Measurements from ENCODE around the gene TROAP. TPM values are rescaled to one million over a fixed set of nuclear protein-coding genes. Genes with fewer than 3 reads are reported as not detected.
"Not testable (repeated sequence)": the region's sequence is repeated elsewhere in the genome, so short reads cannot be mapped to it uniquely, and the experiment has no call there.

Gene TROAP
- total RNA-seq, 1 donor from 2014 or later = 11.7 TPM

GRCh38 chr12:49375406-49375805 is 52.4 kb downstream of the TROAP start:
- Mint-ChIP-seq H3K27ac (ENCODE audit: unreplicated experiment) (no peak overlapping the region), H3K36me3 (ENCODE audit: unreplicated experiment) (no peaks in the 10 kb centered on the region), H3K4me3 (ENCODE audit: unreplicated experiment) (no peak overlapping the region), H3K4me1 (ENCODE audit: low read depth, unreplicated experiment) (peaks cover 2% of the 10 kb centered on the region), H3K9me3 (ENCODE audit: unreplicated experiment) (no peaks in the 10 kb centered on the region), H3K27me3 (ENCODE audit: unreplicated experiment) (no peaks in the 10 kb centered on the region)
- no peak for TF ChIP-seq CTCF (IDR thresholded peaks at IDR 0.05; ENCODE audit: partially characterized antibody, unreplicated experiment)
- no peak for DNase-seq

GRCh38 chr12:49377386-49377785 is 54.3 kb downstream of the TROAP start:
- no peak for DNase-seq
- Mint-ChIP-seq H3K27me3 (ENCODE audit: unreplicated experiment) (no peaks in the 10 kb centered on the region), H3K9me3 (ENCODE audit: unreplicated experiment) (no peaks in the 10 kb centered on the region), H3K36me3 (ENCODE audit: unreplicated experiment) (no peaks in the 10 kb centered on the region), H3K27ac (ENCODE audit: unreplicated experiment) (no peak overlapping the region), H3K4me1 (ENCODE audit: low read depth, unreplicated experiment) (no peaks in the 10 kb centered on the region), H3K4me3 (ENCODE audit: unreplicated experiment) (no peak overlapping the region)
- TF ChIP-seq CTCF (IDR thresholded peaks at IDR 0.05; ENCODE audit: partially characterized antibody, unreplicated experiment) = no peak

GRCh38 chr12:49380184-49380583 is 57.1 kb downstream of the TROAP start:
- not testable (repeated sequence) for H3K27me3 Mint-ChIP-seq (ENCODE audit: unreplicated experiment); H3K36me3 Mint-ChIP-seq (ENCODE audit: unreplicated experiment); H3K27ac Mint-ChIP-seq (ENCODE audit: unreplicated experiment); H3K4me3 Mint-ChIP-seq (ENCODE audit: unreplicated experiment); DNase-seq; H3K4me1 Mint-ChIP-seq (ENCODE audit: low read depth, unreplicated experiment); H3K9me3 Mint-ChIP-seq (ENCODE audit: unreplicated experiment)

Other genes starting within 250 kb of the TROAP start
- 1.2 TPM for gene DHH, start 228.5 kb upstream of the TROAP start, total RNA-seq (ENCODE audit: unreplicated experiment)
- 371 TPM for gene LMBR1L, start 212.4 kb upstream of the TROAP start, total RNA-seq (ENCODE audit: unreplicated experiment)
- gene TUBA1B, start 191.9 kb upstream of the TROAP start, total RNA-seq (ENCODE audit: unreplicated experiment) = 924 TPM
- gene TUBA1A, start 134.2 kb upstream of the TROAP start, total RNA-seq (ENCODE audit: unreplicated experiment) = 7,184 TPM
- gene TUBA1C, start 58.2 kb upstream of the TROAP start, total RNA-seq (ENCODE audit: unreplicated experiment) = 66.7 TPM
- 2,189 TPM for gene PRPH, start 28.1 kb upstream of the TROAP start, total RNA-seq (ENCODE audit: unreplicated experiment)
- gene C1QL4, start 13.9 kb downstream of the TROAP start, total RNA-seq (ENCODE audit: unreplicated experiment) = 4.8 TPM
- gene DNAJC22, start 23.6 kb downstream of the TROAP start, total RNA-seq (ENCODE audit: unreplicated experiment) = 4.5 TPM
- 43.9 TPM for gene SPATS2, start 44.2 kb downstream of the TROAP start, total RNA-seq (ENCODE audit: unreplicated experiment)
- 5.9 TPM for gene KCNH3, start 215.8 kb downstream of the TROAP start, total RNA-seq (ENCODE audit: unreplicated experiment)
- gene MCRS1, start 244.9 kb downstream of the TROAP start, total RNA-seq (ENCODE audit: unreplicated experiment) = 103 TPM

Data from glutamatergic neuron (in vitro differentiated cells).